ENCODE measurements around the gene DCXR. TPM values are rescaled to one million over a fixed set of nuclear protein-coding genes. Genes with fewer than 3 reads are reported as not detected.

DCXR gene
- total and polyA plus RNA-seq, 2 of the 13 experiments (the other 11 are each of a cell fraction or from before 2014, with no cell fraction given) = 287 to 311 TPM

- TF ChIP-seq ZBTB34 (CRISPR knock-in tag; IDR thresholded peaks at IDR 0.05) (no peak), ZBTB21 (CRISPR knock-in tag; IDR thresholded peaks at IDR 0.05) (no peak), NR2F1 (CRISPR knock-in tag; IDR thresholded peaks at IDR 0.05) (no peak), POLR2G (IDR thresholded peaks at IDR 0.05; ENCODE audit: low read depth, low read length) (peak; percentile 80; the same call in 1 of the 2 replicates), ZSCAN12 (CRISPR knock-in tag; IDR thresholded peaks at IDR 0.05) (no peak), ZNF768 (CRISPR knock-in tag; IDR thresholded peaks at IDR 0.05) (peak; percentile 63; the same call in 1 of the 2 replicates), CENPX (CRISPR knock-in tag; IDR thresholded peaks at IDR 0.05) (no peak), SAP130 (CRISPR knock-in tag; IDR thresholded peaks at IDR 0.05; ENCODE audit: low read depth) (no peak), RBAK (CRISPR knock-in tag; IDR thresholded peaks at IDR 0.05) (no peak), IKZF1 (IDR thresholded peaks at IDR 0.05) (no peak), ZNF318 (CRISPR knock-in tag; IDR thresholded peaks at IDR 0.05) (0 out of 2 replicates have a peak, but pooled peaks have one; percentile 5), XBP1 (CRISPR knock-in tag; IDR thresholded peaks at IDR 0.05) (no peak; the same call in 1 of the 2 replicates), POLR2AphosphoS5 (IDR thresholded peaks at IDR 0.05; ENCODE audit: low read depth, low read length) (peak; percentile 77), ZFP1 (CRISPR knock-in tag; IDR thresholded peaks at IDR 0.05) (no peak), LBX2 (CRISPR knock-in tag; IDR thresholded peaks at IDR 0.05; ENCODE audit: borderline replicate concordance) (no peak), KDM3A (CRISPR knock-in tag; IDR thresholded peaks at IDR 0.05; ENCODE audit: low read depth) (no peak), PCBP2 (optimal IDR thresholded peaks at IDR 0.05; ENCODE audit: low read depth, low read length, poor library complexity, severe bottlenecking) (no peak), ZNF496 (CRISPR knock-in tag; IDR thresholded peaks at IDR 0.05; ENCODE audit: insufficient replicate concordance) (no peak), RBM22 (optimal IDR thresholded peaks at IDR 0.05; ENCODE audit: low read length) (peak; percentile 96), ZNF891 (CRISPR knock-in tag; IDR thresholded peaks at IDR 0.05) (no peak), HCFC1 (IDR thresholded peaks at IDR 0.05; ENCODE audit: low read depth, low read length) (no peak), NFE2 (CRISPR knock-in tag; IDR thresholded peaks at IDR 0.05) (no peak)
Measured at GRCh38 chr17:82076018-82076784, 38.7 kb upstream of the DCXR start (continued).
